GM12873 (cell line): ENCODE data around the gene NKPD1.

ENCODE experiments used
- CTCF ChIP-seq: IDR thresholded peaks from 2 replicates; pipeline ENCODE4 v1.5.1; 2012; ENCODE audit warnings: low read depth, mild to moderate bottlenecking, moderate library complexity, low read length, control low read depth; ENCODE audit not compliant: insufficient read depth; ENCODE audit errors: missing control alignments

The NKPD1 gene

GRCh38 chr19:45140533-45140932 lies 20.2 kb downstream of the NKPD1 start:
- no peak for TF ChIP-seq CTCF

DNA sequence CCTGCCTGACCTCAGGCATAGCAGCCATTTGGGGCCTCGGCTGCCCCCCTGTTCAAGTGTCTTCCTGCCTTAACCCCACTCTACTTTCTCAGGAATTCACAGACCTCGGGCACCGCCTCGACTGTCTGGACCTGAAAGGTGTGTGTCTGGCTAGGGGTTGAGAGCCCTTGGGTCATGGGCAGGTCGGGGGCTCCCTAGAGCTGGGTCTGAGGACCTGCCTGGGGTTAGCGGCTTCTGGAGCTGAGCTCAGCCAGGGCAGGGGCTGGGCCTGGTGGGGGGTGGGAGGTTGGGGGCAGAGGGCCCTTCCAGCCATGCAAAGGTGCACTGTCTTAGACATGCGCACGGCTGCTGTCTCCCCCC lies 20.7 kb downstream of the NKPD1 start:
- TF ChIP-seq CTCF = no peak

GRCh38 chr19:45139286-45140143 lies 21.3 kb downstream of the NKPD1 start:
- TF ChIP-seq CTCF = no peak

DNA sequence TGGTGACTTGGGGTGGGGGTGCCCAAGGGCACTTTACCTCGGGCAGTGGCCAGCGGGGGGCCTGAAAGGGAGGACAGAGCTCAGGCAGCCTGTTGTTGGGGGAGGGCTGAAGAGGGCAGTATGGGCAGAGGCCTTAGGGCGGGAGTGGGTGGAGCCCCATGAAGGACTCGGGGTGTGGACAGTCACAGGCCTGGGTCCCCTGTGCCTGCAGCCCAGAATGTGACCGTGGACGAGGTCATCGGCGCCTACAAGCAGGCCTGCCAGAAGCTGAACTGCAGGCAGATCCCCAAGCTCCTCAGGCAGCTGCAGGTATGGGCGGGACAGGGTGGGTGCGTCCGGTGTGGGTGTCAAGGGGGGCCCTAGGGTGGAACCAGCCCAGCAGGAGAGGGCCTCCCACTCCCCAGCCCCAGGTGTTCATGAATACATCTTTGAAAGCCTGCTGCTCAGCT lies 22.5 kb downstream of the NKPD1 start:
- no peak for TF ChIP-seq CTCF

GRCh38 chr19:45137179-45137761 lies 23.5 kb downstream of the NKPD1 start:
- no peak for TF ChIP-seq CTCF

GRCh38 chr19:45136507-45137178 lies 24.1 kb downstream of the NKPD1 start:
- no peak for TF ChIP-seq CTCF
